WTC11 (cell line): ENCODE measurements around the gene LNX2. TPM values are rescaled to one million over a fixed set of nuclear protein-coding genes. Genes with fewer than 3 reads are reported as not detected.

Experiments used
- ATAC-seq: fragments of 200-7000 bp; cut with Tn5 transposase; 2 replicates; pipeline ENCODE4 v1.10.0; 2021; ENCODE audit warnings: mild to moderate bottlenecking, moderate library complexity
- CTCF ChIA-PET: fragments of 300-600 bp; sonication (Branson Sonifier 250); formaldehyde crosslinking; loops from one replicate; lab custom pipeline; 2021; ENCODE audit warnings: antibody characterized with exemption; lab: Charles Lee
- POLR2A ChIA-PET: fragments of 350-600 bp; sonication (Branson Sonifier 250); formaldehyde crosslinking; loops from one replicate; lab custom pipeline; 2021; ENCODE audit warnings: antibody characterized with exemption; lab: Charles Lee
- DNase-seq: peaks from one replicate; pipeline ENCODE4 v3.0.0; 2021; ENCODE audit warnings: low spot score
- H3K27ac Mint-ChIP-seq: 2 replicates; pipeline ENCODE4 v1.8.0; 2021; ENCODE audit warnings: mixed read lengths
- H3K27me3 Mint-ChIP-seq: 2 replicates; pipeline ENCODE4 v1.8.0; 2021; ENCODE audit warnings: low read depth, mild to moderate bottlenecking, moderate library complexity, mixed read lengths
- H3K36me3 Mint-ChIP-seq: 2 replicates; pipeline ENCODE4 v1.8.0; 2021; ENCODE audit warnings: mixed read lengths
- H3K4me1 Mint-ChIP-seq: 2 replicates; pipeline ENCODE4 v1.8.0; 2022; ENCODE audit warnings: mixed read lengths
- H3K4me3 Mint-ChIP-seq: 2 replicates; pipeline ENCODE4 v1.8.0; 2021; ENCODE audit warnings: mild to moderate bottlenecking, moderate library complexity, mixed read lengths
- H3K9me3 Mint-ChIP-seq: 2 replicates; pipeline ENCODE4 v1.8.0; 2021; ENCODE audit warnings: mixed read lengths
- ATF2 ChIP-seq: sonication (generic); formaldehyde crosslinking; IDR thresholded peaks from 2 replicates; pipeline ENCODE4 v1.8.1; 2022; ENCODE audit warnings: low read depth, missing genetic modification reagents, borderline replicate concordance
- EMX1 ChIP-seq: fragments of 250-450 bp; sonication (Bioruptor Pico); IDR thresholded peaks from 2 replicates; pipeline ENCODE4 v1.8.0; 2021; ENCODE audit warnings: mild to moderate bottlenecking
- ESRRA ChIP-seq: sonication (generic); formaldehyde crosslinking; IDR thresholded peaks from 2 replicates; pipeline ENCODE4 v1.8.1; 2022; ENCODE audit warnings: mild to moderate bottlenecking, missing genetic modification reagents, borderline replicate concordance
- FOXP1 ChIP-seq: sonication (generic); formaldehyde crosslinking; IDR thresholded peaks from 2 replicates; pipeline ENCODE4 v1.8.0; 2022; ENCODE audit warnings: missing genetic modification reagents, mild to moderate bottlenecking, moderate library complexity, borderline replicate concordance
- FOXP4 ChIP-seq: sonication (generic); formaldehyde crosslinking; IDR thresholded peaks from 2 replicates; pipeline ENCODE4 v1.8.0; 2022; ENCODE audit warnings: mild to moderate bottlenecking, missing genetic modification reagents
- HMGA2 ChIP-seq: fragments of 250-450 bp; sonication (Bioruptor Pico); IDR thresholded peaks from 2 replicates; pipeline ENCODE4 v1.4.0; 2021; ENCODE audit warnings: mild to moderate bottlenecking, moderate library complexity
- KAT7 ChIP-seq: sonication (generic); formaldehyde crosslinking; IDR thresholded peaks from 2 replicates; pipeline ENCODE4 v1.8.1; 2023; ENCODE audit warnings: missing genetic modification reagents, mild to moderate bottlenecking, borderline replicate concordance
- NFATC4 ChIP-seq: fragments of 250-450 bp; sonication (Bioruptor Pico); IDR thresholded peaks from 2 replicates; pipeline ENCODE4 v1.9.0; 2021; ENCODE audit warnings: mild to moderate bottlenecking
- NFE2L1 ChIP-seq: sonication (generic); formaldehyde crosslinking; IDR thresholded peaks from 2 replicates; pipeline ENCODE4 v1.8.1; 2023; ENCODE audit warnings: missing genetic modification reagents
- TEAD4 ChIP-seq: sonication (generic); formaldehyde crosslinking; IDR thresholded peaks from 2 replicates; pipeline ENCODE4 v1.8.0; 2022; ENCODE audit warnings: mild to moderate bottlenecking, missing genetic modification reagents
- ZBTB21 ChIP-seq: sonication (generic); formaldehyde crosslinking; IDR thresholded peaks from 2 replicates; pipeline ENCODE4 v1.8.1; 2023; ENCODE audit warnings: mild to moderate bottlenecking, missing genetic modification reagents, borderline replicate concordance
- ZBTB43 ChIP-seq: sonication (generic); formaldehyde crosslinking; IDR thresholded peaks from 2 replicates; pipeline ENCODE4 v1.8.1; 2023; ENCODE audit warnings: mild to moderate bottlenecking, missing genetic modification reagents
- ZMAT4 ChIP-seq: fragments of 250-450 bp; sonication (Bioruptor Pico); IDR thresholded peaks from 2 replicates; pipeline ENCODE4 v1.9.0; 2021; ENCODE audit warnings: mild to moderate bottlenecking
- ZNF416 ChIP-seq: fragments of 250-450 bp; sonication (Bioruptor Pico); IDR thresholded peaks from 2 replicates; pipeline ENCODE4 v1.9.0; 2021; ENCODE audit warnings: mild to moderate bottlenecking, inconsistent platforms
- ZNF423 ChIP-seq: fragments of 250-450 bp; sonication (Bioruptor Pico); IDR thresholded peaks from 2 replicates; pipeline ENCODE4 v2.1.2; 2022; ENCODE audit warnings: mild to moderate bottlenecking, moderate library complexity
- ZSCAN18 ChIP-seq: fragments of 250-450 bp; sonication (Bioruptor Pico); IDR thresholded peaks from 2 replicates; pipeline ENCODE4 v2.1.2; 2022; ENCODE audit warnings: mild to moderate bottlenecking, moderate library complexity
- total RNA-seq: library from RNA; stranded (reverse); gene quantifications from 3 replicates; pipeline ENCODE4 v1.2.3, GENCODE V29; 2021
- TF ChIP-seq, protein P1 (sequence below): sonication (generic); formaldehyde crosslinking; IDR thresholded peaks from 2 replicates; pipeline ENCODE4 v1.8.1; 2023; ENCODE audit warnings: mild to moderate bottlenecking, missing genetic modification reagents, moderate library complexity
- TF ChIP-seq, protein P2 (sequence below): fragments of 250-450 bp; sonication (Bioruptor Pico); IDR thresholded peaks from 2 replicates; pipeline ENCODE4 v1.9.0; 2021; ENCODE audit warnings: mild to moderate bottlenecking, borderline replicate concordance
- TF ChIP-seq, protein P3 (sequence below): sonication (generic); formaldehyde crosslinking; IDR thresholded peaks from 2 replicates; pipeline ENCODE4 v1.8.1; 2022; ENCODE audit warnings: low read depth, mild to moderate bottlenecking, moderate library complexity, missing genetic modification reagents, borderline replicate concordance
- TF ChIP-seq, protein P4 (sequence below): fragments of 200-600 bp; IDR thresholded peaks from 2 replicates; pipeline ENCODE4 v1.8.0; 2022; ENCODE audit warnings: antibody characterized with exemption

Gene LNX2
- total RNA-seq, 1 experiment from 2014 or later = 10.1 TPM

- DNase-seq = no peak
- Mint-ChIP-seq H3K27ac (no peak overlapping the region), H3K27me3 (no peaks in the 10 kb centered on the region), H3K36me3 (no peaks in the 10 kb centered on the region), H3K9me3 (no peaks in the 10 kb centered on the region), H3K4me1 (peaks cover 28% of the 10 kb centered on the region), H3K4me3 (no peak overlapping the region)
- ChIA-PET CTCF (interaction anchor here (1.0 to 1.4 kb wide), 2 partner anchors 13 to 51 kb away, joined by 3 to 4 read pairs; partner anchors contain the start of gene LNX2), POLR2A (interaction anchor here (1.0 kb wide), 1 partner anchor 13 kb away, joined by 3 read pairs; the partner anchor contains the start of gene LNX2)
- ATAC-seq = no peak
- no peak for TF ChIP-seq KAT7 (CRISPR knock-in tag)
- TF ChIP-seq ZNF423 (CRISPR knock-in tag) = no peak
- no peak for TF ChIP-seq EMX1 (CRISPR knock-in tag)
- no peak for TF ChIP-seq NFATC4 (CRISPR knock-in tag)
- no peak for TF ChIP-seq ZNF416 (CRISPR knock-in tag)
- no peak for TF ChIP-seq ZBTB21 (CRISPR knock-in tag)
- TF ChIP-seq FOXP4 = no peak
- no peak for TF ChIP-seq ESRRA (CRISPR knock-in tag)
- TF ChIP-seq, protein P1, sequence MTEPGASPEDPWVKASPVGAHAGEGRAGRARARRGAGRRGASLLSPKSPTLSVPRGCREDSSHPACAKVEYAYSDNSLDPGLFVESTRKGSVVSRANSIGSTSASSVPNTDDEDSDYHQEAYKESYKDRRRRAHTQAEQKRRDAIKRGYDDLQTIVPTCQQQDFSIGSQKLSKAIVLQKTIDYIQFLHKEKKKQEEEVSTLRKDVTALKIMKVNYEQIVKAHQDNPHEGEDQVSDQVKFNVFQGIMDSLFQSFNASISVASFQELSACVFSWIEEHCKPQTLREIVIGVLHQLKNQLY (CRISPR knock-in tag) = no peak
- TF ChIP-seq, protein P2, sequence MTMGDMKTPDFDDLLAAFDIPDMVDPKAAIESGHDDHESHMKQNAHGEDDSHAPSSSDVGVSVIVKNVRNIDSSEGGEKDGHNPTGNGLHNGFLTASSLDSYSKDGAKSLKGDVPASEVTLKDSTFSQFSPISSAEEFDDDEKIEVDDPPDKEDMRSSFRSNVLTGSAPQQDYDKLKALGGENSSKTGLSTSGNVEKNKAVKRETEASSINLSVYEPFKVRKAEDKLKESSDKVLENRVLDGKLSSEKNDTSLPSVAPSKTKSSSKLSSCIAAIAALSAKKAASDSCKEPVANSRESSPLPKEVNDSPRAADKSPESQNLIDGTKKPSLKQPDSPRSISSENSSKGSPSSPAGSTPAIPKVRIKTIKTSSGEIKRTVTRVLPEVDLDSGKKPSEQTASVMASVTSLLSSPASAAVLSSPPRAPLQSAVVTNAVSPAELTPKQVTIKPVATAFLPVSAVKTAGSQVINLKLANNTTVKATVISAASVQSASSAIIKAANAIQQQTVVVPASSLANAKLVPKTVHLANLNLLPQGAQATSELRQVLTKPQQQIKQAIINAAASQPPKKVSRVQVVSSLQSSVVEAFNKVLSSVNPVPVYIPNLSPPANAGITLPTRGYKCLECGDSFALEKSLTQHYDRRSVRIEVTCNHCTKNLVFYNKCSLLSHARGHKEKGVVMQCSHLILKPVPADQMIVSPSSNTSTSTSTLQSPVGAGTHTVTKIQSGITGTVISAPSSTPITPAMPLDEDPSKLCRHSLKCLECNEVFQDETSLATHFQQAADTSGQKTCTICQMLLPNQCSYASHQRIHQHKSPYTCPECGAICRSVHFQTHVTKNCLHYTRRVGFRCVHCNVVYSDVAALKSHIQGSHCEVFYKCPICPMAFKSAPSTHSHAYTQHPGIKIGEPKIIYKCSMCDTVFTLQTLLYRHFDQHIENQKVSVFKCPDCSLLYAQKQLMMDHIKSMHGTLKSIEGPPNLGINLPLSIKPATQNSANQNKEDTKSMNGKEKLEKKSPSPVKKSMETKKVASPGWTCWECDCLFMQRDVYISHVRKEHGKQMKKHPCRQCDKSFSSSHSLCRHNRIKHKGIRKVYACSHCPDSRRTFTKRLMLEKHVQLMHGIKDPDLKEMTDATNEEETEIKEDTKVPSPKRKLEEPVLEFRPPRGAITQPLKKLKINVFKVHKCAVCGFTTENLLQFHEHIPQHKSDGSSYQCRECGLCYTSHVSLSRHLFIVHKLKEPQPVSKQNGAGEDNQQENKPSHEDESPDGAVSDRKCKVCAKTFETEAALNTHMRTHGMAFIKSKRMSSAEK (CRISPR knock-in tag) = no peak
- TF ChIP-seq NFE2L1 = no peak
- no peak for TF ChIP-seq HMGA2 (CRISPR knock-in tag)
- no peak for TF ChIP-seq ZMAT4
- no peak for TF ChIP-seq ZBTB43 (CRISPR knock-in tag)
- TF ChIP-seq ZSCAN18 (CRISPR knock-in tag) = no peak
Measured at GRCh38 chr13:27607125-27607524, 13.2 kb downstream of the LNX2 start.

DNA sequence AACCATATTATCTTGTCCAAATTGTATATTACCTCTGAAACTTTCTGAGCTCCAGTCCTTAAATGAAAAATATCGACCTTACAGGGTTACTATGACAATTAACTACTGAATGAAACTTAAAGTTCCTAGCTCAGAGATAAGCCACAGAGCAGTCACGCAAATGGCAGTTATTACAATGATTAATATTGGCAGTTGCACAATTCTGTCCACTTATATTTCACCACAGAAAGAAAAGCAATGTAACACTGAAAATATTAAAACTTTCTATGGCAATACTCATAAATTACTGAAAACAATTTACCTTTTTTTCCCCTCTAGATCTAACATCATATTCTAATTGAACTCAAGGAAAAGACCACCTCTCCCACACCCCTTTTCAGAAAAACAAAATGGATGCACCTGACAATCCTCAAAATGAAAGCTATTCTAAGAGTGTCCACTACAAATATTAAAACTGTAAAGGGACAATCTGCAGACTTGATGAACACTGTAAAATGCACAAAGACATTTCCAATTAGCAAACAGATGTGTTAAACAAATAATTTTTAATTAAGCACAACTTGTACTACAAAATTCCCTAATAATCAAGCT, 14.6 kb downstream of the LNX2 start:
- Mint-ChIP-seq H3K27ac (no peak overlapping the region), H3K4me3 (no peak overlapping the region), H3K27me3 (no peaks in the 10 kb centered on the region), H3K36me3 (no peaks in the 10 kb centered on the region), H3K9me3 (no peaks in the 10 kb centered on the region), H3K4me1 (peaks cover 29% of the 10 kb centered on the region)
- no peak for ATAC-seq
- ChIA-PET POLR2A (no interaction called here), CTCF (no interaction called here)
- DNase-seq = no peak
- TF ChIP-seq, protein P3, sequence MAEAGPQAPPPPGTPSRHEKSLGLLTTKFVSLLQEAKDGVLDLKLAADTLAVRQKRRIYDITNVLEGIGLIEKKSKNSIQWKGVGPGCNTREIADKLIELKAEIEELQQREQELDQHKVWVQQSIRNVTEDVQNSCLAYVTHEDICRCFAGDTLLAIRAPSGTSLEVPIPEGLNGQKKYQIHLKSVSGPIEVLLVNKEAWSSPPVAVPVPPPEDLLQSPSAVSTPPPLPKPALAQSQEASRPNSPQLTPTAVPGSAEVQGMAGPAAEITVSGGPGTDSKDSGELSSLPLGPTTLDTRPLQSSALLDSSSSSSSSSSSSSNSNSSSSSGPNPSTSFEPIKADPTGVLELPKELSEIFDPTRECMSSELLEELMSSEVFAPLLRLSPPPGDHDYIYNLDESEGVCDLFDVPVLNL = no peak
- TF ChIP-seq TEAD4 (CRISPR knock-in tag) = no peak
- TF ChIP-seq, protein P4, sequence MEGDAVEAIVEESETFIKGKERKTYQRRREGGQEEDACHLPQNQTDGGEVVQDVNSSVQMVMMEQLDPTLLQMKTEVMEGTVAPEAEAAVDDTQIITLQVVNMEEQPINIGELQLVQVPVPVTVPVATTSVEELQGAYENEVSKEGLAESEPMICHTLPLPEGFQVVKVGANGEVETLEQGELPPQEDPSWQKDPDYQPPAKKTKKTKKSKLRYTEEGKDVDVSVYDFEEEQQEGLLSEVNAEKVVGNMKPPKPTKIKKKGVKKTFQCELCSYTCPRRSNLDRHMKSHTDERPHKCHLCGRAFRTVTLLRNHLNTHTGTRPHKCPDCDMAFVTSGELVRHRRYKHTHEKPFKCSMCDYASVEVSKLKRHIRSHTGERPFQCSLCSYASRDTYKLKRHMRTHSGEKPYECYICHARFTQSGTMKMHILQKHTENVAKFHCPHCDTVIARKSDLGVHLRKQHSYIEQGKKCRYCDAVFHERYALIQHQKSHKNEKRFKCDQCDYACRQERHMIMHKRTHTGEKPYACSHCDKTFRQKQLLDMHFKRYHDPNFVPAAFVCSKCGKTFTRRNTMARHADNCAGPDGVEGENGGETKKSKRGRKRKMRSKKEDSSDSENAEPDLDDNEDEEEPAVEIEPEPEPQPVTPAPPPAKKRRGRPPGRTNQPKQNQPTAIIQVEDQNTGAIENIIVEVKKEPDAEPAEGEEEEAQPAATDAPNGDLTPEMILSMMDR = no peak
- no peak for TF ChIP-seq FOXP1
- no peak for TF ChIP-seq EMX1 (CRISPR knock-in tag)
- TF ChIP-seq ATF2 (CRISPR knock-in tag) = no peak
